Liver (tissue), 9 donors: ENCODE results near the gene SLC25A29. TPM values are rescaled to one million over a fixed set of nuclear protein-coding genes. Genes with fewer than 3 reads are reported as not detected.
"Not testable (repeated sequence)": the region's sequence is repeated elsewhere in the genome, so short reads cannot be mapped to it uniquely, and the experiment has no call there.

Source experiments
- DNase-seq: peaks from one replicate; pipeline ENCODE4 v3.0.0-alpha.2; 2017; ENCODE audit warnings: low spot score
- H3K27ac ChIP-seq, 2 donors: one replicate each; pipeline ENCODE4 v1.7.0; 2013; ENCODE audit warnings: inconsistent platforms in 2 of 2, low read length in 2 of 2, control low read depth in 1 of 2, low read depth in 1 of 2, mild to moderate bottlenecking in 1 of 2
- H3K27me3 ChIP-seq, 4 donors: one replicate each; pipeline versions ENCODE4 v1.6.1 to v1.7.0; 2013; ENCODE audit warnings: low read length in 3 of 4, inconsistent platforms in 1 of 4, mild to moderate bottlenecking in 1 of 4, moderate library complexity in 1 of 4; ENCODE audit not compliant: control insufficient read depth in 4 of 4, insufficient read depth in 4 of 4
- H3K36me3 ChIP-seq, 4 donors: one replicate each; pipeline versions ENCODE4 v1.6.1 to v1.7.0; 2013; ENCODE audit warnings: low read length in 3 of 4, mild to moderate bottlenecking in 3 of 4, low read depth in 1 of 4, moderate library complexity in 1 of 4; ENCODE audit not compliant: control insufficient read depth in 4 of 4, insufficient read depth in 3 of 4
- H3K4me1 ChIP-seq, 4 donors: one replicate each; pipeline versions ENCODE4 v1.6.1 to v1.7.0; 2013; ENCODE audit warnings: low read length in 3 of 4, mild to moderate bottlenecking in 3 of 4, moderate library complexity in 1 of 4; ENCODE audit not compliant: control insufficient read depth in 4 of 4, insufficient read depth in 4 of 4
- H3K4me3 ChIP-seq, 3 donors: one replicate each; pipeline versions ENCODE4 v1.6.1 to v1.7.0; 2013; ENCODE audit warnings: low read length in 3 of 3, control low read depth in 1 of 3, low read depth in 1 of 3, mild to moderate bottlenecking in 1 of 3
- H3K9ac ChIP-seq, 2 donors: one replicate each; pipeline ENCODE4 v1.7.0; 2013; ENCODE audit warnings: low read length in 2 of 2, mild to moderate bottlenecking in 2 of 2, moderate library complexity in 2 of 2, control low read depth in 1 of 2, low read depth in 1 of 2
- H3K9me3 ChIP-seq, 4 donors: one replicate each; pipeline versions ENCODE4 v1.6.1 to v1.7.0; 2013; ENCODE audit warnings: low read length in 3 of 4; ENCODE audit not compliant: control insufficient read depth in 4 of 4
- EGR1 ChIP-seq, 2 donors: IDR thresholded peaks; 2 replicates each; pipeline ENCODE4 v1.6.1; 2016 to 2018; ENCODE audit warnings: antibody characterized with exemption in 2 of 2, low read depth in 2 of 2
- FOXA1 ChIP-seq: IDR thresholded peaks from 2 replicates; pipeline ENCODE4 v1.6.1; 2016; ENCODE audit warnings: antibody characterized with exemption
- GABPA ChIP-seq, 2 donors: IDR thresholded peaks in 1 of 2; conservative IDR thresholded peaks in 1 of 2; 2 replicates each; pipeline ENCODE4 v1.6.1; 2016; ENCODE audit warnings: antibody characterized with exemption in 2 of 2, mild to moderate bottlenecking in 1 of 2, moderate library complexity in 1 of 2
- HNF4G ChIP-seq: IDR thresholded peaks from 2 replicates; pipeline ENCODE4 v1.6.1; 2016; ENCODE audit warnings: antibody characterized with exemption
- JUND ChIP-seq, 2 donors: IDR thresholded peaks; 2 replicates each; pipeline ENCODE4 v1.6.1; 2016; ENCODE audit warnings: antibody characterized with exemption in 2 of 2
- NR2F2 ChIP-seq: IDR thresholded peaks from 2 replicates; pipeline ENCODE4 v1.6.1; 2016; ENCODE audit warnings: antibody characterized with exemption
- RAD21 ChIP-seq, 2 donors: IDR thresholded peaks; 2 replicates each; pipeline ENCODE4 v1.6.1; 2016; ENCODE audit warnings: antibody characterized with exemption in 2 of 2, mild to moderate bottlenecking in 2 of 2
- RXRA ChIP-seq, 2 donors: IDR thresholded peaks; 2 replicates each; pipeline ENCODE4 v1.6.1; 2017 to 2018; ENCODE audit warnings: antibody characterized with exemption in 2 of 2, mild to moderate bottlenecking in 1 of 2
- SP1 ChIP-seq: IDR thresholded peaks from 2 replicates; pipeline ENCODE4 v1.6.1; 2018; ENCODE audit warnings: antibody characterized with exemption, mild to moderate bottlenecking
- TAF1 ChIP-seq: conservative IDR thresholded peaks from 2 replicates; pipeline ENCODE4 v1.6.1; 2016; ENCODE audit warnings: antibody characterized with exemption, mild to moderate bottlenecking
- YY1 ChIP-seq: IDR thresholded peaks from 2 replicates; pipeline ENCODE4 v1.6.1; 2016; ENCODE audit warnings: antibody characterized with exemption, mild to moderate bottlenecking
- WGBS: extraction: QIAGEN DNeasy Blood & Tissue Kit; methylation state at CpG from one replicate; pipeline ENCODE4 v1.1.7; 2013; 5-methylcytosine and 5-hydroxymethylcytosine counted together
- polyA plus RNA-seq, 2 donors: library from polyadenylated mRNA; stranded (reverse) in 1 of 2; unstranded in 1 of 2; fragments of 200-250 nt in 1 of 2; fragments of >200 nt in 1 of 2; fragmentation: Nextera tagmentation in 1 of 2; extraction: Ambion mirVana in 1 of 2; gene quantifications; one replicate each; pipeline versions ENCODE4 v1.2.1 to v1.2.3, GENCODE V29; 2013 to 2015
- total RNA-seq, 2 donors: library from RNA; depleted of rRNA; stranded (reverse); fragments of >200 nt; gene quantifications; one replicate each; pipeline ENCODE4 v1.2.3, GENCODE V29; 2014
- TF ChIP-seq, protein P1 (sequence below): IDR thresholded peaks from 2 replicates; pipeline ENCODE4 v1.6.1; 2016; ENCODE audit warnings: antibody characterized with exemption
- TF ChIP-seq, protein P2 (sequence below): fragments of 150-350 bp; IDR thresholded peaks from 2 replicates; pipeline ENCODE4 v1.5.1; 2017; ENCODE audit warnings: improper control_type of control experiment, low read depth, low read length; ENCODE audit not compliant: missing input control
- TF ChIP-seq, protein P3 (sequence below): IDR thresholded peaks from 2 replicates; pipeline ENCODE4 v1.6.1; 2016; ENCODE audit warnings: antibody characterized with exemption
- TF ChIP-seq, protein P4 (sequence below): IDR thresholded peaks from 2 replicates; pipeline ENCODE4 v1.6.1; 2016; ENCODE audit warnings: antibody characterized with exemption, mild to moderate bottlenecking
- TF ChIP-seq, protein P5 (sequence below): IDR thresholded peaks from 2 replicates; pipeline ENCODE4 v1.6.1; 2016; ENCODE audit warnings: antibody characterized with exemption
- donor health status: healthy.
- donor health status: healthy.
- donor health status: healthy.
- donor health status: healthy.
- donor health status: healthy.

Gene SLC25A29
- total and polyA plus RNA-seq, 4 donors: 2.4 to 13.9 (median 8.9) TPM

DNA sequence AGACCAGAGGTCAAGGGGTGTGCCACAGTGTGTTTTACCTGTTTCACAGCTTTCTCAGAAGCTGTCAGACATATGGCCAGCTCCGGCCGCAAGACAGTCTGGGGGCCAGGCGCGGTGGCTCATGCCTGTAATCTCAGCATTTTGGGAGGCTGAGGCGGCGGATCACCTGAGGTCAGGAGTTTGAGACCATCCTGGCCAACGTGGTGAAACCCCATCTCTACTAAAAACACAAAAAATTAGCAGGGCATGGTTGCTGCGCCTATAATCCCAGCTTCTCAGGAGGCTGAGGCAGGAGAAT is 18.3 kb downstream of the SLC25A29 start:
- H3K36me3 ChIP-seq, DNase-seq, H3K9ac ChIP-seq, H3K9me3 ChIP-seq, H3K4me3 ChIP-seq, H3K27me3 ChIP-seq, H3K27ac ChIP-seq: not testable (repeated sequence)
- WGBS: 95% methylated on average over 8 of the region's 8 CpGs
- peaks cover 0 to 13% (median 10%) of the 10 kb centered on the region in 4 donors for H3K4me1 ChIP-seq

DNA sequence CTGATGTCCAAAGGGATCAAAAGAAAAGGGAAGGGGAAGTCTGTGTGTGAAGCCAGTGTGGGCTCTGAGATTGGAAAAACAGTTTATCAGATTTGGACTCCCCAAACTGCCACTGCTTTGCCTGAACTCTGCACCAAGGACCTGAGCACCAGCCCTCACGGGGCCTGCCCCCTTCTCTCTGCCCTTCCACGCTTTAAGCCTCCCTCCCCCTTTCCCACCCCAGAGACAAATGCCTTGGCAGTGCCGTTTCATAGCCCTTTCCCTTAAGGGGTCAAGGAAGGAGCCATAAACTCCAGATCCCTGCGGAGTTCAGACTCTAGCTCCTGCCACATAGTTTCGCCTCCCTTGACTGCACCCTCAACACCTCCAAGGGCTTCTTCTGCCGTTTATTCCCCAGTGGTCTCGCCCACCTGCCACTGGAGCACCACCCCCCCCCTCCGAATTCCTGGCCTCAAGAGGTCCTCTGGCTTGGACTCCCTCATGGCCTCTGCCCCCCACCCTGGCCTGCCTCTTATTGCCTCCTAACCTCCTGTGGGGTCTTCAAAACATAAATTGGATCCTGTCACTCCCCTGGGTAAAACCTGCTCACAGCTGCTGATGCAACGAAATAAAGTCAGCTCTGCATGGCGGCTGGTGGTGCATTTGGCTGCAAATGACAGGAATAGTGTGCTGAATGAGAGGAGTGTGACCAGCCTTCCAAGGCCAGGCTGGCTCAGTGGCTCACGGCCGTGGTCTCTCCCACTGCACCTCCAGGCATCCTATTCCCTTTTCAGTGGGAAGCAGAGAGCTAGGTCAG is 18.8 kb downstream of the SLC25A29 start:
- H3K9me3 ChIP-seq: no peaks in the 10 kb centered on the region
- no peak overlapping the region for H3K27ac ChIP-seq
- 84% methylated on average over 12 of the region's 12 CpGs for WGBS
- H3K36me3 ChIP-seq: peaks cover 0 to 2% (median 0%) of the 10 kb centered on the region in 4 donors
- no peak overlapping the region for H3K9ac ChIP-seq
- DNase-seq: no peak
- H3K4me3 ChIP-seq: no peak overlapping the region
- no peaks in the 10 kb centered on the region for H3K27me3 ChIP-seq
- peaks cover 0 to 13% (median 10%) of the 10 kb centered on the region in 4 donors for H3K4me1 ChIP-seq
- TF ChIP-seq FOXA1 (no peak), NR2F2 (no peak), EGR1 (IDR thresholded peaks at IDR 0.05; ENCODE audit: low read depth in 2 of 2) (no peak), YY1 (no peak), RAD21 (IDR thresholded peaks at IDR 0.05) (no peak), JUND (IDR thresholded peaks at IDR 0.05) (no peak), TAF1 (no peak), SP1 (no peak), HNF4G (no peak), RXRA (IDR thresholded peaks at IDR 0.05) (no peak), GABPA (IDR thresholded peaks at IDR 0.05 in 1 of 2, conservative IDR thresholded peaks at IDR 0.05 in 1 of 2) (no peak)
- TF ChIP-seq, protein P1, sequence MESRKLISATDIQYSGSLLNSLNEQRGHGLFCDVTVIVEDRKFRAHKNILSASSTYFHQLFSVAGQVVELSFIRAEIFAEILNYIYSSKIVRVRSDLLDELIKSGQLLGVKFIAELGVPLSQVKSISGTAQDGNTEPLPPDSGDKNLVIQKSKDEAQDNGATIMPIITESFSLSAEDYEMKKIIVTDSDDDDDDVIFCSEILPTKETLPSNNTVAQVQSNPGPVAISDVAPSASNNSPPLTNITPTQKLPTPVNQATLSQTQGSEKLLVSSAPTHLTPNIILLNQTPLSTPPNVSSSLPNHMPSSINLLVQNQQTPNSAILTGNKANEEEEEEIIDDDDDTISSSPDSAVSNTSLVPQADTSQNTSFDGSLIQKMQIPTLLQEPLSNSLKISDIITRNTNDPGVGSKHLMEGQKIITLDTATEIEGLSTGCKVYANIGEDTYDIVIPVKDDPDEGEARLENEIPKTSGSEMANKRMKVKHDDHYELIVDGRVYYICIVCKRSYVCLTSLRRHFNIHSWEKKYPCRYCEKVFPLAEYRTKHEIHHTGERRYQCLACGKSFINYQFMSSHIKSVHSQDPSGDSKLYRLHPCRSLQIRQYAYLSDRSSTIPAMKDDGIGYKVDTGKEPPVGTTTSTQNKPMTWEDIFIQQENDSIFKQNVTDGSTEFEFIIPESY: no peak
- TF ChIP-seq, protein P2, sequence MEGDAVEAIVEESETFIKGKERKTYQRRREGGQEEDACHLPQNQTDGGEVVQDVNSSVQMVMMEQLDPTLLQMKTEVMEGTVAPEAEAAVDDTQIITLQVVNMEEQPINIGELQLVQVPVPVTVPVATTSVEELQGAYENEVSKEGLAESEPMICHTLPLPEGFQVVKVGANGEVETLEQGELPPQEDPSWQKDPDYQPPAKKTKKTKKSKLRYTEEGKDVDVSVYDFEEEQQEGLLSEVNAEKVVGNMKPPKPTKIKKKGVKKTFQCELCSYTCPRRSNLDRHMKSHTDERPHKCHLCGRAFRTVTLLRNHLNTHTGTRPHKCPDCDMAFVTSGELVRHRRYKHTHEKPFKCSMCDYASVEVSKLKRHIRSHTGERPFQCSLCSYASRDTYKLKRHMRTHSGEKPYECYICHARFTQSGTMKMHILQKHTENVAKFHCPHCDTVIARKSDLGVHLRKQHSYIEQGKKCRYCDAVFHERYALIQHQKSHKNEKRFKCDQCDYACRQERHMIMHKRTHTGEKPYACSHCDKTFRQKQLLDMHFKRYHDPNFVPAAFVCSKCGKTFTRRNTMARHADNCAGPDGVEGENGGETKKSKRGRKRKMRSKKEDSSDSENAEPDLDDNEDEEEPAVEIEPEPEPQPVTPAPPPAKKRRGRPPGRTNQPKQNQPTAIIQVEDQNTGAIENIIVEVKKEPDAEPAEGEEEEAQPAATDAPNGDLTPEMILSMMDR: no peak
- TF ChIP-seq, protein P3, sequence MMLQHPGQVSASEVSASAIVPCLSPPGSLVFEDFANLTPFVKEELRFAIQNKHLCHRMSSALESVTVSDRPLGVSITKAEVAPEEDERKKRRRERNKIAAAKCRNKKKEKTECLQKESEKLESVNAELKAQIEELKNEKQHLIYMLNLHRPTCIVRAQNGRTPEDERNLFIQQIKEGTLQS: no peak
- TF ChIP-seq, protein P4, sequence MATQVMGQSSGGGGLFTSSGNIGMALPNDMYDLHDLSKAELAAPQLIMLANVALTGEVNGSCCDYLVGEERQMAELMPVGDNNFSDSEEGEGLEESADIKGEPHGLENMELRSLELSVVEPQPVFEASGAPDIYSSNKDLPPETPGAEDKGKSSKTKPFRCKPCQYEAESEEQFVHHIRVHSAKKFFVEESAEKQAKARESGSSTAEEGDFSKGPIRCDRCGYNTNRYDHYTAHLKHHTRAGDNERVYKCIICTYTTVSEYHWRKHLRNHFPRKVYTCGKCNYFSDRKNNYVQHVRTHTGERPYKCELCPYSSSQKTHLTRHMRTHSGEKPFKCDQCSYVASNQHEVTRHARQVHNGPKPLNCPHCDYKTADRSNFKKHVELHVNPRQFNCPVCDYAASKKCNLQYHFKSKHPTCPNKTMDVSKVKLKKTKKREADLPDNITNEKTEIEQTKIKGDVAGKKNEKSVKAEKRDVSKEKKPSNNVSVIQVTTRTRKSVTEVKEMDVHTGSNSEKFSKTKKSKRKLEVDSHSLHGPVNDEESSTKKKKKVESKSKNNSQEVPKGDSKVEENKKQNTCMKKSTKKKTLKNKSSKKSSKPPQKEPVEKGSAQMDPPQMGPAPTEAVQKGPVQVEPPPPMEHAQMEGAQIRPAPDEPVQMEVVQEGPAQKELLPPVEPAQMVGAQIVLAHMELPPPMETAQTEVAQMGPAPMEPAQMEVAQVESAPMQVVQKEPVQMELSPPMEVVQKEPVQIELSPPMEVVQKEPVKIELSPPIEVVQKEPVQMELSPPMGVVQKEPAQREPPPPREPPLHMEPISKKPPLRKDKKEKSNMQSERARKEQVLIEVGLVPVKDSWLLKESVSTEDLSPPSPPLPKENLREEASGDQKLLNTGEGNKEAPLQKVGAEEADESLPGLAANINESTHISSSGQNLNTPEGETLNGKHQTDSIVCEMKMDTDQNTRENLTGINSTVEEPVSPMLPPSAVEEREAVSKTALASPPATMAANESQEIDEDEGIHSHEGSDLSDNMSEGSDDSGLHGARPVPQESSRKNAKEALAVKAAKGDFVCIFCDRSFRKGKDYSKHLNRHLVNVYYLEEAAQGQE: no peak
- TF ChIP-seq, protein P5, sequence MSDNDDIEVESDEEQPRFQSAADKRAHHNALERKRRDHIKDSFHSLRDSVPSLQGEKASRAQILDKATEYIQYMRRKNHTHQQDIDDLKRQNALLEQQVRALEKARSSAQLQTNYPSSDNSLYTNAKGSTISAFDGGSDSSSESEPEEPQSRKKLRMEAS: no peak
